ENCODE data around the gene BRWD1.

GRCh38 chr21:39347537-39347936, 34.1 kb upstream of the BRWD1 start:
- no peak for TF ChIP-seq CTCF (IDR thresholded peaks at IDR 0.05; ENCODE audit: borderline replicate concordance, extremely low read depth, low read length, poor library complexity, severe bottlenecking)
- no peak for TF ChIP-seq EZH2 (IDR thresholded peaks at IDR 0.05; ENCODE audit: borderline replicate concordance, low read depth, low read length, severe bottlenecking)
